Erythroblast (primary cell): Measurements from ENCODE around the gene CHST15.

Experiments used
- GATA1 ChIP-seq: IDR thresholded peaks from 2 replicates; pipeline ENCODE4 v1.6.1; 2011; ENCODE audit warnings: low read depth, mild to moderate bottlenecking, control low read depth, low read length, moderate library complexity
- POLR2A ChIP-seq: IDR thresholded peaks from 2 replicates; pipeline ENCODE4 v1.6.1; 2011; ENCODE audit warnings: mild to moderate bottlenecking, low read length

DNA sequence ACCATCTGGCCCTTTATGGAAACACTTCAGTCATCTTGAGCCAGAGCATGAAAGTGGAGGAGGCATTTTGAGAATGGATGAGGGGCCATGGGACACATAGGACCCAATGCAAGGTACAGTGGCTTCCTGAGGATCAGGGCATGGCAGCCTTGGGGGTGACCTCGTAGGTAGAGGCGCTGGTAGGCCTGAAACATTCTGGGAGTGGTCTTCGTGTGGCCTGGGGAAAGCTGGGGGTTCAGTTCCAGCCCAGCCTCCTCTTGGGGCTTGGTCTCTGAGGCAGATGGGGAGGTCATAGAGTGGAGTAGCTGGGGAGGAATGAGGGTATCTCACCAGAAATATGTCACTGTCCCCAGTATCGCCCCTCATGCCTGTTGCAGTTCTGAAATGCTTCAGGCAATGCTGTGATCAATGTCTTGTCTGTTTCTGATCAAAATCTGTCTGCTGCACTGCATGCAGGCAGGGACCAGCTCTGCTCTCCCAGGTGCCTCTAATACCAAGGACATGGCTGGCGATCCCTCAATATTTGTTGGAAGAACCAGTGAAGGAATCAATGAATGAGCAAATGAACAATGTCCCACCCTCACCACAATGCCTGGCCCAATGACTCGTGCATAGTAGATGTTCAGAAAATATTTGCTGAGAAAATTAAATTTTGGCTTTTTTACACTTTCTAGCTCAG, 90.9 kb downstream of the CHST15 start:
- no peak for TF ChIP-seq POLR2A
- TF ChIP-seq GATA1, result no peak
